ENCODE data around the gene FZD10. TPM values are rescaled to one million over a fixed set of nuclear protein-coding genes. Genes with fewer than 3 reads are reported as not detected.

The FZD10 gene
- total and polyA plus RNA-seq, 2 of the 8 experiments (the other 6 are each of a cell fraction or from before 2014, with no cell fraction given), result 0.11 to 0.60 TPM

DNA sequence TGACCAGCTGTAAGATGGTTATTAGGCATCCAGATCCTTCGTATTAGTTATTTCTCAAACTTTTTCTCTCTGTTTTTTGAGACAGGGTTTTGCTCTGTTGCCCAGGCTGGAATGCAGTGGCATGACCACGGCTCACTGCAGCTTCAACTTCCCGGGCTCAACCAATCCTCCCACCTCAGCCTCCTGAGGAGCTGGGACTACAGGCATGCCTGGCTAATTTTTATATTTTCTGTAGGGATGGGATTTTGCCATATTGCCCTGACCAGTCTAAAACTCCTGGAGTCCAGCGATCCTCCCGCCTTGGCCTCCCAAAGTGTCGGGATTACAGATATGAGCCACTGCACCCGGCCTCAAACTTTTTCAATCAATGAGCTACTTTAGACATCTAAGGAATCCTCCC, 33.1 kb downstream of the FZD10 start (continued):
- TF ChIP-seq CHD7 (IDR thresholded peaks at IDR 0.05; ENCODE audit: insufficient replicate concordance, low read length) (no peak), EGR1 (IDR thresholded peaks at IDR 0.05; ENCODE audit: borderline replicate concordance, low read depth, low read length) (no peak), KDM4A (IDR thresholded peaks at IDR 0.05; ENCODE audit: low read depth, low read length, severe bottlenecking) (no peak), HDAC6 (IDR thresholded peaks at IDR 0.05; ENCODE audit: low read depth, low read length) (no peak), SAP30 (IDR thresholded peaks at IDR 0.05; ENCODE audit: insufficient read depth, insufficient replicate concordance, low read length) (no peak), KDM1A (IDR thresholded peaks at IDR 0.05; ENCODE audit: borderline replicate concordance, low read length) (no peak), PHF8 (conservative IDR thresholded peaks at IDR 0.05; ENCODE audit: low read depth, low read length) (no peak), SIX5 (IDR thresholded peaks at IDR 0.05; ENCODE audit: low read depth, low read length) (no peak), CBX5 (IDR thresholded peaks at IDR 0.05; ENCODE audit: low read depth, low read length) (no peak), MAFK (IDR thresholded peaks at IDR 0.05; ENCODE audit: low read depth, low read length) (no peak), CBX8 (IDR thresholded peaks at IDR 0.05; ENCODE audit: borderline replicate concordance, low read depth, low read length) (no peak), JUN (IDR thresholded peaks at IDR 0.05; ENCODE audit: low read depth, low read length) (no peak)
